Measurements from ENCODE around the gene TMEM131.

TMEM131 gene

GRCh38 chr2:97953853-97954252, 41.9 kb downstream of the TMEM131 start:
- TF ChIP-seq JUND (IDR thresholded peaks at IDR 0.05; ENCODE audit: low read depth), result no peak
- in situ Hi-C loops (cut with HindIII; ENCODE audit: low pct_unique_long_range_greater_than_20kb, low sequenced_read_pairs), result no loop called here
- no peak for DNase-seq (ENCODE audit: low read depth in 1 of 2, low spot score in 1 of 2)

DNA sequence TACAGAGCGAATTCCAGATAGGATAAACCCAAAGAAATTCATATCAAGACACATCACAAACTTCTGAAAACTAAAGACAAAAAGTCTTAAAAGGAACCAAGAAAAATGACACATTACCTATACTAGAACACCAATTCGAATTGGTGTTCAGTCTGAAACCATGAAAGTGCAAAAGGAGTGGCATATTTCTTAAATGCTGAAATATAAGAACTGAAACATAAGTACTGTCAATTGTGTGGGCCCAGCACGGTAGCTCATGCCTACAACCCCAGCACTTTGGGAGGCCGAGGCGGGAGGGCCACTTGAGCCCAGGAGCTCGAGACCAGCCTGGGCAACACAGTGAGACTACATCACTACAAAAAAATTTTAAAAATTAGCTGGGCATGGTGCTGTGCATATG, 43.4 kb downstream of the TMEM131 start:
- in situ Hi-C loops (cut with HindIII; ENCODE audit: low pct_unique_long_range_greater_than_20kb, low sequenced_read_pairs), result no loop called here
- no peak for TF ChIP-seq JUND (IDR thresholded peaks at IDR 0.05; ENCODE audit: low read depth)
- no peak for DNase-seq (ENCODE audit: low read depth in 1 of 2, low spot score in 1 of 2)

GRCh38 chr2:97951155-97951680, 44.5 kb downstream of the TMEM131 start:
- no peak for DNase-seq (ENCODE audit: low read depth in 1 of 2, low spot score in 1 of 2)
- in situ Hi-C loops (cut with HindIII; ENCODE audit: low pct_unique_long_range_greater_than_20kb, low sequenced_read_pairs), result no loop called here

DNA sequence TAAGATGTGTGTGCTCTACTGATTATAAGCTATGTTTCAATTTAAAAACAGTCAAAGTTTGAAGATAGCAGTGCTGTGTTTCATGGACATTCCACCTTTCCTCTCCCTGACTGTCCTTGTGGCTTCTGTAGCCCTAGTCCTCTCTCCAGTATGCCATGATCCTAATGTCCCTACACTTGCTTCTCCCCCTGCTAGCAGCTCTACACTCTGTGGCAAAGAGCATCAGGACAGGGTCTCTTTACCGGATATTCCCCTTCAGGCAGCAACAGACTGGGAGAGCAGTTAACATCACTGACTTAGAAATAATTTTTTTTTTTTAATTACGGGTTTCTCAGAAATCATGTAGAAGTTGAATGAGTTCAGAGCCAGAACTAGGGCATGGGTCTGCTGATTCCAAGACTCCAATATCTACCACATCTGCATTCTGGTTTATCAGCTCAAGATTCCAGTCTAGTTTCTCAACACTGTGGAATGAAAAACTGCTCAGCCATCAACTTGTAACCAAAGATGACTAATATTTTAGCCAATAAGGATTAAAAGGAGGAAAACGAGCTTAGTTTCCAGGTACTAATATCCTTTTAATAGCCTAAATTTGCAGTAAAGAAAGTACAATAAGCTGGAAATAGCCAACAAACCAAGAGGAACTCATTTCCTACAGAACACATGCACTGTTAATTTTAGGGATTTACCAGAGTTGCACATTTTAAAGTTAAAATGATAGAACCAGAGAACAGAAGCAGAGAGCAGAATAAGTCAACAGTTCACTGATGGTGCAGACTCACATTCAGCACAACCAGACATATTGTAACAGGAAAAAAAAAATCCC, 45.2 kb downstream of the TMEM131 start:
- TF ChIP-seq JUND (IDR thresholded peaks at IDR 0.05; ENCODE audit: low read depth), result no peak
- DNase-seq (ENCODE audit: low read depth in 1 of 2, low spot score in 1 of 2), result no peak
- in situ Hi-C loops (cut with HindIII; ENCODE audit: low pct_unique_long_range_greater_than_20kb, low sequenced_read_pairs), result no loop called here

More at GRCh38 chr2:97951155-97951680, 44.5 kb downstream of the TMEM131 start:
- no peak for TF ChIP-seq JUND (IDR thresholded peaks at IDR 0.05; ENCODE audit: low read depth)

DNA sequence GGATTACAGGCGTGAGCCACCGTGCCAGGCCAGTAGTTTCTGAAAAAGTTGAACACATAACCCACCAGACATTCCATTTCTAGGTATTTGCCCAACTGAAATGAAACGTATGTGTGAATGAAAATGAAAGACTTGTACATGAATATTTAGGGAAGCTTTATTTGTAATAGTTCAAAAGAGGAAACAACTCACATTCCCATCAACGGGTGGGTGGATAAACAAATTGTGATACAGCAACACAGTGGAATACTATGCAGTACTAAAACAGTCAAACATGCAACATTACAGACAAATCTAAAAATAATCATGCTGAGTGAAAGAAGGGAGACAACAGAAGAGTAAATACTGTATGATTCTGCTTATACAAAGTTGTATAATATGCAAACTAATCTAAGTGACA, 46.8 kb downstream of the TMEM131 start:
- in situ Hi-C loops (cut with HindIII; ENCODE audit: low pct_unique_long_range_greater_than_20kb, low sequenced_read_pairs), result no loop called here
- no peak for TF ChIP-seq JUND (IDR thresholded peaks at IDR 0.05; ENCODE audit: low read depth)

DNA sequence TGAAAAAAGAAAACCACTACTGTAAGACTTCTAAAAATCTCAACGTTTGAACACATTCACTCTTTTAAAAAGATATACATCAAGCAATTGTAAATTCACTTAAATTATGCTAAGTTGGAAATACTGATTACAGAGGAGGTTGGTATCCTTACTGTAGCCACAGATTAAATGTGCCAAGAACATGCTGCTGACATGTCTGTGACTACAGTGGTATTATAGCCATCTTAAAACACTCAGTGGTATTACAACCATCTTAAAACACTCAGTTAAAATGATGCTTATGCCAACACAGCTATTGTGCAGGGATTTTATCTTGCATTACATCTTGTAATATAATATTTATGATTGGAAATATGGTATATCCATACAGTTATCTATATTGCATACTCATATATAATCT, 50.0 kb downstream of the TMEM131 start:
- TF ChIP-seq JUND (IDR thresholded peaks at IDR 0.05; ENCODE audit: low read depth), result no peak
- in situ Hi-C loops (cut with HindIII; ENCODE audit: low pct_unique_long_range_greater_than_20kb, low sequenced_read_pairs), result no loop called here
- DNase-seq (ENCODE audit: low read depth in 1 of 2, low spot score in 1 of 2), result no peak

More for the DNA sequence above, 46.8 kb downstream of the TMEM131 start:
- no peak for DNase-seq (ENCODE audit: low read depth in 1 of 2, low spot score in 1 of 2)

- in situ Hi-C loops (cut with HindIII; ENCODE audit: low pct_unique_long_range_greater_than_20kb, low sequenced_read_pairs), result no loop called here
- no peak for DNase-seq (ENCODE audit: low read depth in 1 of 2, low spot score in 1 of 2)
- no peak for TF ChIP-seq JUND (IDR thresholded peaks at IDR 0.05; ENCODE audit: low read depth)
Measured at GRCh38 chr2:97936881-97937280, 58.9 kb downstream of the TMEM131 start.

DNA sequence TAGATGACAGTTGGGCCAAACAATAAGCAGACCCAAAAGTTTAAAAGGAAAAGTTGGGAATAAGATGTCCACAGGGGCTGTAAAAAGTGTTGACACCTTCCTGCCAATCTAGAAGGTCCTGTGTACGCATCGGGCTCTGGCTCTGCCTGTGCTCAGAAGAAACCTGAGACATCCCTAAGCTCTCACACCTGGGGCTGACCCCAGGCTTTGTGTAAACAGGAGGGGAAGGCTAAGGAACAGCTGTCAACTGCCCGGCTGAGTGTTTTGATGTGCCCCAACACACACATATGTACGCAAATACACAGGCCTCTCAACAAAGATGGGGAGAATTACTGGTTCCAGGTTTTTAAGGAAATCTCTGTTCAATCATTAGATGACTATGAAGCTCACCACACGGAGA, 59.5 kb downstream of the TMEM131 start:
- DNase-seq (ENCODE audit: low read depth in 1 of 2, low spot score in 1 of 2), result peak in 1 of 2 experiments; percentile 66
- in situ Hi-C loops (cut with HindIII; ENCODE audit: low pct_unique_long_range_greater_than_20kb, low sequenced_read_pairs), result no loop called here
- TF ChIP-seq JUND (IDR thresholded peaks at IDR 0.05; ENCODE audit: low read depth), result no peak

DNA sequence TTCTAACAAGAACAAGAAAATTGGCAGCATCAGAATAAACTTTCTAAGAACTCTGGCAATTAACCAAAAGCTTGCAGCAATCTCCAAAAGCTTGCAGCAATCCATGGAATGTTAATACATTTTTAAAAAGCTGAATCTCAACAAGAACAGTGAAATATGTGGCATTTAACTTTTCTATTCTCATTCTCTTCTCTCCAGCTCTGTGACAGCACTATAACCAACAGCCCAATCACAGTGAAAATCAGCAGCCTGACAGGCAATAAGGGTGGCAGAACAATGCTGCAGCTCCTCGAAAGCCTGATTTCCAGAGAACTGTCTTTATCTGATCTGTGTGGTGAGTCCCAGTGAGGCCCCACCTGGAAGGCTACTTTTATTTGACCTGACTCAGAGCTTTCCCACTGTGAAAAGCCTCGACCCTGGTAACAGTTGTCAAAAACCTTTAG, 60.0 kb downstream of the TMEM131 start:
- DNase-seq (ENCODE audit: low read depth in 1 of 2, low spot score in 1 of 2), result peak in 1 of 2 experiments; percentile 13
- in situ Hi-C loops (cut with HindIII; ENCODE audit: low pct_unique_long_range_greater_than_20kb, low sequenced_read_pairs), result no loop called here
- TF ChIP-seq JUND (IDR thresholded peaks at IDR 0.05; ENCODE audit: low read depth), result no peak

GRCh38 chr2:97932975-97933662, 62.6 kb downstream of the TMEM131 start:
- TF ChIP-seq JUND (IDR thresholded peaks at IDR 0.05; ENCODE audit: low read depth), result no peak
- DNase-seq (ENCODE audit: low read depth in 1 of 2, low spot score in 1 of 2), result no peak
- in situ Hi-C loops (cut with HindIII; ENCODE audit: low pct_unique_long_range_greater_than_20kb, low sequenced_read_pairs), result no loop called here

DNA sequence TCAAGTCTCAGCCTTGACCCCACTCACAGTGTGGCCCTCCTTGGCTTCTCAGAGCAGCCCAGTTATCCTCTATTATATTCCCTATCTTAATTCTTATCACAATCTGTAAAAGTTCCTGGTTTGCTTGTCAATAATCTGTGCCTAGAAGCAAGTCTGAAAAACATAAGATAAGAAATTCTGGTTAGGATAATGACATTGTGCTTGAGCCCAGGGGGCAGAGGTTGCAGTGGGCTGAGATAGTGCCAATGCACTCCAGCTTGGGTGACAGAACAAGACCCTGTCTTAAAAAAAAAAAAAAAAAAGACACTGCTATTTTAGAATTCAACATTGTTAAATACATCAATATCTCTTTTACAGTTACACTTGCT, 63.9 kb downstream of the TMEM131 start:
- in situ Hi-C loops (cut with HindIII; ENCODE audit: low pct_unique_long_range_greater_than_20kb, low sequenced_read_pairs), result no loop called here
- no peak for TF ChIP-seq JUND (IDR thresholded peaks at IDR 0.05; ENCODE audit: low read depth)

DNA sequence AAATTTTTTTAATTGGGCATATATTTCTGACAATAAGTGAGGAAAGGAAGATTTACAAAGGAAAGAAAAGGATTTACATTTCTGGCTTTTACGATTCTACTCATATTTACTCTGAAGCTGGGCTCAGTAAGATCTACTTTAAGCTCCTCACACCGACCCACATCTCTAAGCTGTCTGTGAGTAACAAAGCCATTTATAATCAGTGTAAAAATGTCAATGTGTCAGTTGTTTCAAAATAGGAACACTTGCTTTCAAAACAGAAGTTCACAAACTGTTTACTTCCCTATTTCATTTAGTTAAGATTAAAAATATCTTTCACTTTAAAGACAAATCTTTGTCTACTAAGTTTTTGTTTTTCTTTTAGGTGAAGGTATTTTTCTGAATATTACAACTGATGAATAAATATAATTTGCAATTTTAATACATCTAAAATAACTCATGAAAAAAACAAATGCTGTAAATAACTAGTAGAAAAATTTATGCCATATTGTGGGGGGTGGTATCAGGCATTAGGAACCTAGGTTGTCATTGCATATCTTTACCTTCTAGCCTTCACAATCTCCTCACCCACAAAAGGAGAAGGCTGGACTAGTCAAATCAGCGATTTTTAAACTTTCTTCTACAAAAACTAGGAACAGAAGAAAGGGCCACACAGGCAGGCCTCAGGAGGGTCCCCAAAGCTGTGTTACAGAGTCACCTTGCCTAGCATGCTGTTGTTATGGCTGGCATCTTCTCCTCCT, 64.5 kb downstream of the TMEM131 start:
- DNase-seq (ENCODE audit: low read depth in 1 of 2, low spot score in 1 of 2), result no peak
- in situ Hi-C loops (cut with HindIII; ENCODE audit: low pct_unique_long_range_greater_than_20kb, low sequenced_read_pairs), result no loop called here
- TF ChIP-seq JUND (IDR thresholded peaks at IDR 0.05; ENCODE audit: low read depth), result no peak

More for the DNA sequence above, 63.9 kb downstream of the TMEM131 start:
- DNase-seq (ENCODE audit: low read depth in 1 of 2, low spot score in 1 of 2), result no peak
